ENCODE measurements around the gene SMIM41.

- TF ChIP-seq CTCF (IDR thresholded peaks at IDR 0.05) = no peak
- no peak for TF ChIP-seq ZFX (IDR thresholded peaks at IDR 0.05; ENCODE audit: borderline replicate concordance)
Measured at GRCh38 chr12:52049688-52050087, 29.8 kb upstream of the SMIM41 start.

All from 22Rv1 (cell line).